ENCODE data around the gene ANKRD34A. TPM values are rescaled to one million over a fixed set of nuclear protein-coding genes. Genes with fewer than 3 reads are reported as not detected.

Gene ANKRD34A
- total RNA-seq, 1 experiment from 2014 or later, result 1.1 TPM

Other genes with a start within 250 kb of the ANKRD34A start
- gene CD160, start 245.1 kb downstream of the ANKRD34A start, total RNA-seq (2021; ENCODE audit: unreplicated experiment), result not detected
- 9.5 TPM for gene RNF115, start 140.5 kb downstream of the ANKRD34A start, total RNA-seq (2021; ENCODE audit: unreplicated experiment)
- gene POLR3C, start 140.4 kb downstream of the ANKRD34A start, total RNA-seq (2021; ENCODE audit: unreplicated experiment), result 25.4 TPM
- gene NUDT17, start 118.9 kb downstream of the ANKRD34A start, total RNA-seq (2021; ENCODE audit: unreplicated experiment), result 1.8 TPM
- gene PIAS3, start 105.5 kb downstream of the ANKRD34A start, total RNA-seq (2021; ENCODE audit: unreplicated experiment), result 31.2 TPM
- not detected for gene ANKRD35, start 78.7 kb downstream of the ANKRD34A start, total RNA-seq (2021; ENCODE audit: unreplicated experiment)
- 0.86 TPM for gene ITGA10, start 54.5 kb downstream of the ANKRD34A start, total RNA-seq (2021; ENCODE audit: unreplicated experiment)
- 20.9 TPM for gene PEX11B, start 45.9 kb downstream of the ANKRD34A start, total RNA-seq (2021; ENCODE audit: unreplicated experiment)
- 195 TPM for gene RBM8A, start 37.1 kb downstream of the ANKRD34A start, total RNA-seq (2021; ENCODE audit: unreplicated experiment)
- gene LIX1L, start 6.6 kb downstream of the ANKRD34A start, total RNA-seq (2021; ENCODE audit: unreplicated experiment), result 12.4 TPM
- 17.9 TPM for gene POLR3GL, start 115 bp upstream of the ANKRD34A start, total RNA-seq (2021; ENCODE audit: unreplicated experiment)
- 2.5 TPM for gene TXNIP, start 32.0 kb upstream of the ANKRD34A start, total RNA-seq (2021; ENCODE audit: unreplicated experiment)
- not detected for gene HJV, start 57.2 kb upstream of the ANKRD34A start, total RNA-seq (2021; ENCODE audit: unreplicated experiment)
- 1.7 TPM for gene NBPF10, start 180.2 kb upstream of the ANKRD34A start, total RNA-seq (2021; ENCODE audit: unreplicated experiment)

All from HCT116 (cell line).